Measurements from ENCODE around the gene CLEC16A. TPM values are rescaled to one million over a fixed set of nuclear protein-coding genes. Genes with fewer than 3 reads are reported as not detected.

CLEC16A gene
- total and polyA plus RNA-seq, 9 of the 15 experiments (the other 6 are each of a cell fraction or from before 2014, with no cell fraction given), result 1.00 to 22.3 (median 10.0) TPM

- no peaks in the 10 kb centered on the region for H3K9me3 ChIP-seq (replicated peaks; ENCODE audit: control insufficient read depth, insufficient read depth, low read depth, low read length)
- ChIA-PET CTCF (ENCODE audit: low intra/inter-chr PET ratio) (no interaction called here), POLR2A (no interaction called here)
- peaks cover 7% of the 10 kb centered on the region; the same call in 1 of the 2 replicates for H4K20me1 ChIP-seq (replicated peaks; ENCODE audit: control insufficient read depth, insufficient read depth, low read length)
- in situ Hi-C loops (cut with MboI), result no loop called here
- TF ChIP-seq SLC30A9 (CRISPR knock-in tag; IDR thresholded peaks at IDR 0.05) (no peak), MNT (conservative IDR thresholded peaks at IDR 0.05) (no peak)
- intact Hi-C loops (cut with micrococcal nuclease), result no loop called here
- no peaks in the 10 kb centered on the region; the same call in 2 of the 3 replicates for H3K79me2 ChIP-seq (ENCODE audit: control insufficient read depth, insufficient read depth, low read length)
- H3K9me1 ChIP-seq (ENCODE audit: control insufficient read depth, insufficient read depth, low read length), result peaks cover 6% of the 10 kb centered on the region
- no peaks in the 10 kb centered on the region for H3K27me3 ChIP-seq (ENCODE audit: control insufficient read depth in 2 of 2, insufficient read depth in 2 of 2, low read length in 2 of 2)
- H3K9ac ChIP-seq (ENCODE audit: insufficient read depth in 1 of 2, low read depth in 2 of 2, low read length in 2 of 2), result no peak overlapping the region
- no peak overlapping the region for H3K27ac ChIP-seq (ENCODE audit: extremely low read depth, low read depth, low read length)
- no peak for FAIRE-seq
- H3K4me2 ChIP-seq (ENCODE audit: insufficient read depth, low read length), result no peak overlapping the region
- H3K4me1 ChIP-seq (replicated peaks in 1 of 2; ENCODE audit: control insufficient read depth in 2 of 2, insufficient read depth in 2 of 2, low read length in 2 of 2), result peaks cover 14 to 22% of the 10 kb centered on the region in 2 experiments; a peak in 4 of 5 replicates
- no peak overlapping the region for H2AFZ ChIP-seq (ENCODE audit: low read depth, low read length)
- ATAC-seq, result no peak
- 71% methylated on average over 6 of the region's 6 CpGs for WGBS (ENCODE audit: insufficient coverage, low coverage, missing lambda C conversion rate)
- peaks cover 33% of the 10 kb centered on the region for H3K36me3 ChIP-seq (ENCODE audit: control insufficient read depth, insufficient read depth, low read length)
- DNase-seq (ENCODE audit: extremely low read depth in 1 of 4, low spot score in 3 of 4), result no peak
- no TSS peak for BruUV-seq (replicated peaks)
- no peak overlapping the region for H3K4me3 ChIP-seq
Observed at GRCh38 chr16:10994571-10994970, 50.2 kb downstream of the CLEC16A start.

- no TSS peak for BruUV-seq (replicated peaks)
- no peaks in the 10 kb centered on the region for H3K27me3 ChIP-seq (ENCODE audit: control insufficient read depth in 2 of 2, insufficient read depth in 2 of 2, low read length in 2 of 2)
- H3K36me3 ChIP-seq (ENCODE audit: control insufficient read depth, insufficient read depth, low read length), result peaks cover 33% of the 10 kb centered on the region
- H3K27ac ChIP-seq (ENCODE audit: extremely low read depth, low read depth, low read length), result no peak overlapping the region
- in situ Hi-C loops (cut with MboI), result no loop called here
- H3K4me1 ChIP-seq (replicated peaks in 1 of 2; ENCODE audit: control insufficient read depth in 2 of 2, insufficient read depth in 2 of 2, low read length in 2 of 2), result peaks cover 14 to 22% of the 10 kb centered on the region in 2 experiments; a peak in 4 of 5 replicates
- no peaks in the 10 kb centered on the region for H3K9me3 ChIP-seq (replicated peaks; ENCODE audit: control insufficient read depth, insufficient read depth, low read depth, low read length)
- H2AFZ ChIP-seq (ENCODE audit: low read depth, low read length), result no peak overlapping the region
- ChIA-PET CTCF (ENCODE audit: low intra/inter-chr PET ratio) (no interaction called here), POLR2A (interaction anchor here (0.7 kb wide), 1 partner anchor 303 kb away, joined by 3 read pairs; no protein-coding TSS in a partner anchor)
- no peak overlapping the region for H3K9ac ChIP-seq (ENCODE audit: insufficient read depth in 1 of 2, low read depth in 2 of 2, low read length in 2 of 2)
- no peak overlapping the region for H3K4me3 ChIP-seq
- H3K79me2 ChIP-seq (ENCODE audit: control insufficient read depth, insufficient read depth, low read length), result no peaks in the 10 kb centered on the region; the same call in 2 of the 3 replicates
- FAIRE-seq (no peak), DNase-seq (ENCODE audit: extremely low read depth in 1 of 4, low spot score in 3 of 4) (no peak), ATAC-seq (no peak)
- peaks cover 6% of the 10 kb centered on the region for H3K9me1 ChIP-seq (ENCODE audit: control insufficient read depth, insufficient read depth, low read length)
- 69% methylated on average over 5 of the region's 5 CpGs for WGBS (ENCODE audit: insufficient coverage, low coverage, missing lambda C conversion rate)
- intact Hi-C loops (cut with micrococcal nuclease), result no loop called here
- H3K4me2 ChIP-seq (ENCODE audit: insufficient read depth, low read length), result no peak overlapping the region
- peaks cover 7% of the 10 kb centered on the region; the same call in 1 of the 2 replicates for H4K20me1 ChIP-seq (replicated peaks; ENCODE audit: control insufficient read depth, insufficient read depth, low read length)
- TF ChIP-seq RREB1 (CRISPR knock-in tag; IDR thresholded peaks at IDR 0.05) (no peak), ZBTB5 (IDR thresholded peaks at IDR 0.05) (no peak), SRSF1 (IDR thresholded peaks at IDR 0.05; ENCODE audit: low read depth, low read length) (no peak), PRMT5 (CRISPR knock-in tag; IDR thresholded peaks at IDR 0.05) (no peak)
Observed at GRCh38 chr16:10995565-10995964, 51.2 kb downstream of the CLEC16A start.

All from K562 (cell line).